HCT116 (cell line): ENCODE measurements around the gene MYO1A. TPM values are rescaled to one million over a fixed set of nuclear protein-coding genes. Genes with fewer than 3 reads are reported as not detected.

ENCODE experiments used
- ATAC-seq: fragments of 200-7000 bp; cut with Tn5 transposase; 2 replicates; pipeline ENCODE4 v1.9.1; 2020; ENCODE audit warnings: mild to moderate bottlenecking, moderate library complexity
- BruUV-seq: library from RNA; stranded (reverse); fragments of 400-500 nt; replicated peaks from 2 replicates; lab custom pipeline; 2021; lab: Mats Ljungman, UMichigan
- CTCF ChIA-PET: fragments of 300-600 bp; sonication (Branson Sonifier 250); formaldehyde crosslinking; loops from one replicate; lab custom pipeline; 2021; ENCODE audit warnings: antibody characterized with exemption; lab: Charles Lee
- POLR2A ChIA-PET: fragments of 300-600, 350-600 bp; sonication (Branson Sonifier 250); formaldehyde crosslinking; loops from one replicate; lab custom pipeline; 2021; ENCODE audit warnings: antibody characterized with exemption; lab: Charles Lee
- RAD21 ChIA-PET, 2 experiments: fragments of 300-600 bp; sonication (Branson Sonifier 250); formaldehyde crosslinking; loops; one replicate each; lab custom pipeline; 2023; ENCODE audit warnings: low total read pairs in 2 of 2; ENCODE audit not compliant: uncharacterized antibody in 2 of 2, unreplicated experiment in 2 of 2, low non-redundant PET in 1 of 2; lab: Charles Lee
- DNase-seq: peaks from one replicate; pipeline ENCODE4 v3.0.0-alpha.2; 2010; ENCODE audit warnings: low read depth, low spot score
- H2AFZ ChIP-seq: fragments of 200-600 bp; shearing (Covaris generic), sonication (generic); 2 replicates; pipeline ENCODE4 v1.6.1; 2017; ENCODE audit warnings: low read depth, mixed run types, mixed read lengths, antibody characterized with exemption, low read length; ENCODE audit not compliant: poor library complexity, severe bottlenecking
- H3K27ac ChIP-seq: 2 replicates; pipeline ENCODE4 v1.5.1; 2012; ENCODE audit warnings: low read depth, low read length
- H3K27me3 ChIP-seq: fragments of 200-600 bp; sonication (generic); 2 replicates; pipeline ENCODE4 v1.6.1; 2016; ENCODE audit warnings: mixed run types, low read length, mixed read lengths; ENCODE audit not compliant: insufficient read depth
- H3K36me3 ChIP-seq, 2 experiments: fragments of 200-500 bp in 1 of 2; fragments of 200-600 bp in 1 of 2; sonication (Bioruptor generic) in 1 of 2; sonication (generic) in 1 of 2; 2 replicates each; pipeline versions ENCODE4 v1.5.1 to v1.6.1; 2014 to 2016; ENCODE audit warnings: low read length in 2 of 2, inconsistent platforms in 1 of 2, mixed read lengths in 1 of 2, mixed run types in 1 of 2; ENCODE audit not compliant: insufficient read depth in 2 of 2, control insufficient read depth in 1 of 2
- H3K4me1 ChIP-seq, 2 experiments: fragments of 200-600 bp in 1 of 2; sonication (generic) in 1 of 2; 2 replicates each; pipeline versions ENCODE4 v1.5.1 to v1.6.1; 2012 to 2017; ENCODE audit warnings: low read length in 2 of 2, inconsistent platforms in 1 of 2, mild to moderate bottlenecking in 1 of 2, mixed read lengths in 1 of 2, mixed run types in 1 of 2, moderate library complexity in 1 of 2; ENCODE audit not compliant: insufficient read depth in 2 of 2, control insufficient read depth in 1 of 2
- H3K4me2 ChIP-seq: fragments of 200-600 bp; sonication (generic); 2 replicates; pipeline ENCODE4 v1.6.1; 2017; ENCODE audit warnings: mixed run types, low read length, mixed read lengths
- H3K4me3 ChIP-seq, 2 experiments: fragments of 200-600 bp in 1 of 2; sonication (generic) in 1 of 2; replicated peaks in 1 of 2; 2 replicates each; pipeline ENCODE4 v1.5.1; 2011 to 2016; ENCODE audit warnings: low read length in 2 of 2, control low read depth in 1 of 2, low read depth in 1 of 2, mild to moderate bottlenecking in 1 of 2, mixed read lengths in 1 of 2, mixed run types in 1 of 2
- H3K79me2 ChIP-seq: fragments of 200-600 bp; sonication (generic); 2 replicates; pipeline ENCODE4 v1.6.1; 2017; ENCODE audit warnings: mild to moderate bottlenecking, mixed run types, low read length, moderate library complexity, mixed read lengths; ENCODE audit not compliant: insufficient read depth
- H3K9ac ChIP-seq: fragments of 200-600 bp; sonication (generic); 2 replicates; pipeline ENCODE4 v1.6.1; 2016; ENCODE audit warnings: low read length, mixed read lengths
- H3K9me2 ChIP-seq: fragments of 200-600 bp; sonication (generic), shearing (Covaris generic); 2 replicates; pipeline ENCODE4 v1.6.1; 2017; ENCODE audit warnings: mixed run types, mild to moderate bottlenecking, moderate library complexity; ENCODE audit not compliant: insufficient read depth
- H3K9me3 ChIP-seq, 2 experiments: fragments of 200-500 bp in 1 of 2; fragments of 200-600 bp in 1 of 2; sonication (Bioruptor generic) in 1 of 2; sonication (generic) in 1 of 2; 2 replicates each; pipeline ENCODE4 v1.6.1; 2014 to 2017; ENCODE audit warnings: low read length in 2 of 2, mixed read lengths in 2 of 2, inconsistent platforms in 1 of 2, low read depth in 1 of 2, mild to moderate bottlenecking in 1 of 2, mixed run types in 1 of 2, moderate library complexity in 1 of 2; ENCODE audit not compliant: control insufficient read depth in 1 of 2, insufficient read depth in 1 of 2
- H4K20me1 ChIP-seq: fragments of 200-600 bp; sonication (generic), shearing (Covaris generic); 2 replicates; pipeline ENCODE4 v1.6.1; 2017; ENCODE audit warnings: mixed run types, mild to moderate bottlenecking, moderate library complexity; ENCODE audit not compliant: insufficient read depth
- CTCF ChIP-seq, 3 experiments: fragments of 200-600 bp in 1 of 3; sonication (generic) in 1 of 3; IDR thresholded peaks in 2 of 3; conservative IDR thresholded peaks in 1 of 3; 2 replicates each; pipeline ENCODE4 v1.5.1; 2012 to 2017; ENCODE audit warnings: low read depth in 2 of 3, low read length in 2 of 3, antibody characterized with exemption in 1 of 3, borderline replicate concordance in 1 of 3, control low read depth in 1 of 3, mild to moderate bottlenecking in 1 of 3, mixed read lengths in 1 of 3, mixed run types in 1 of 3, moderate library complexity in 1 of 3; ENCODE audit not compliant: insufficient read depth in 1 of 3
- EGR1 ChIP-seq: IDR thresholded peaks from 2 replicates; pipeline ENCODE4 v1.6.1; 2012; ENCODE audit warnings: low read depth
- ELF1 ChIP-seq: IDR thresholded peaks from 2 replicates; pipeline ENCODE4 v1.6.1; 2012; ENCODE audit warnings: low read depth, borderline replicate concordance
- EZH2 ChIP-seq: fragments of 200-600 bp; sonication (generic); IDR thresholded peaks from 2 replicates; pipeline ENCODE4 v1.6.1; 2017; ENCODE audit warnings: antibody characterized with exemption, mixed run types
- EZH2phosphoT487 ChIP-seq: fragments of 200-600 bp; IDR thresholded peaks from 2 replicates; pipeline ENCODE4 v1.6.1; 2018; ENCODE audit warnings: antibody characterized with exemption, borderline replicate concordance
- MAX ChIP-seq: IDR thresholded peaks from 2 replicates; pipeline ENCODE4 v1.6.1; 2012
- POLR2A ChIP-seq: IDR thresholded peaks from 2 replicates; pipeline ENCODE4 v1.7.0; 2011; ENCODE audit warnings: borderline replicate concordance; ENCODE audit not compliant: insufficient read depth, insufficient read length; ENCODE audit errors: extremely low read depth
- POLR2AphosphoS5 ChIP-seq: IDR thresholded peaks from 2 replicates; pipeline ENCODE4 v1.6.1; 2011; ENCODE audit warnings: mild to moderate bottlenecking, low read depth, low read length, moderate library complexity
- RAD21 ChIP-seq: IDR thresholded peaks from 2 replicates; pipeline ENCODE4 v1.6.1; 2012; ENCODE audit warnings: low read depth, mild to moderate bottlenecking
- SP1 ChIP-seq: IDR thresholded peaks from 2 replicates; pipeline ENCODE4 v1.6.1; 2012; ENCODE audit warnings: low read depth
- SRF ChIP-seq: IDR thresholded peaks from 2 replicates; pipeline ENCODE4 v1.6.1; 2012; ENCODE audit warnings: low read depth
- TCF7L2 ChIP-seq: IDR thresholded peaks from 2 replicates; pipeline ENCODE4 v1.7.0; 2011; ENCODE audit warnings: borderline replicate concordance, inconsistent platforms; ENCODE audit not compliant: insufficient read depth, insufficient read length; ENCODE audit errors: extremely low read depth
- YY1 ChIP-seq: IDR thresholded peaks from 2 replicates; pipeline ENCODE4 v1.6.1; 2011; ENCODE audit warnings: low read length, low read depth, moderate library complexity, mild to moderate bottlenecking; ENCODE audit not compliant: insufficient replicate concordance; ENCODE audit errors: extremely low read depth
- ZFX ChIP-seq: fragments of 450-650 bp; IDR thresholded peaks from 2 replicates; pipeline ENCODE4 v1.6.1; 2017
- intact Hi-C: fragments of 100-400 bp; cut with micrococcal nuclease; formaldehyde crosslinking; loops from 2 replicates; pipeline ENCODE4 v1.10.0; 2022
- total RNA-seq: library from RNA; stranded (reverse); gene quantifications from one replicate; pipeline ENCODE4 v1.2.1, GENCODE V29; 2021; ENCODE audit not compliant: unreplicated experiment
- TF ChIP-seq, protein P1 (sequence below): IDR thresholded peaks from 2 replicates; pipeline ENCODE4 v1.6.1; 2011; ENCODE audit warnings: mild to moderate bottlenecking, low read length, moderate library complexity; ENCODE audit not compliant: insufficient replicate concordance; ENCODE audit errors: extremely low read depth

The MYO1A gene
- total RNA-seq, 1 experiment from 2014 or later, result 0.76 TPM

DNA sequence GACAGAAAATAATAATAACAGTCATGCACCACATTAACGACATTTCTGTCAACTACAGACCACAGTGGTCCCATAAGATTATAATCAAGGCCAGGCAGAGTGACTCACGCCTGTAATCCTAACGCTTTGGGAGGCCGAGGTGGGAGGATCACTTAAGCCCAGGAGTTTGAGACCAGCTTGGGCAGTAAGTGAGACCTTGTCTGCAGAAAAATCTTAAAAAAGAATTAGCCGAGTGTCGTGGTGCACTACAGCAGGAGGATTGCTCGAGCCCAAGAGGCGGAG is 47.6 kb upstream of the MYO1A start:
- ATAC-seq, result no peak
- Histone ChIP-seq H3K27ac (no peak overlapping the region), H3K79me2 (peaks cover 5% of the 10 kb centered on the region; the same call in 1 of the 2 replicates), H4K20me1 (no peaks in the 10 kb centered on the region), H3K9me3 (no peaks in the 10 kb centered on the region), H3K9me2 (no peaks in the 10 kb centered on the region), H2AFZ (no peak overlapping the region), H3K36me3 (peaks cover 15 to 17% of the 10 kb centered on the region in 2 experiments; a peak in 3 of 4 replicates), H3K27me3 (no peaks in the 10 kb centered on the region)
- no peak for DNase-seq
- no TSS peak for BruUV-seq
- RAD21 ChIA-PET, result no interaction called here
- no peak for TF ChIP-seq SP1
- TF ChIP-seq, all 23 proteins: peak for 0
- POLR2A ChIA-PET, result interaction anchor here (1.6 to 7.8 kb wide), 2 partner anchors 18 to 28 kb away, joined by 3 to 32 read pairs; partner anchors contain the start of gene NEMP1
- Histone ChIP-seq H3K4me2 (no peak overlapping the region), H3K4me3 (no peak overlapping the region), H3K4me1 (peaks cover 44 to 62% of the 10 kb centered on the region in 2 experiments), H3K9ac (no peak overlapping the region)
- intact Hi-C loops, result no loop called here
- CTCF ChIA-PET, result interaction anchor here (1.0 kb wide), 1 partner anchor 86 kb away, joined by 4 read pairs; no protein-coding TSS in a partner anchor

GRCh38 chr12:57096748-57097553 is 47.0 kb upstream of the MYO1A start:
- peaks cover 10% of the 10 kb centered on the region for H3K79me2 ChIP-seq
- no peaks in the 10 kb centered on the region for H3K27me3 ChIP-seq
- intact Hi-C loops, result no loop called here
- H3K9ac ChIP-seq, result no peak overlapping the region
- H3K27ac ChIP-seq, result peak overlapping the region; percentile 83
- DNase-seq, result no peak
- no peak for ATAC-seq
- no TSS peak for BruUV-seq
- H3K9me2 ChIP-seq, result no peaks in the 10 kb centered on the region
- H3K9me3 ChIP-seq, result no peaks in the 10 kb centered on the region
- no peak overlapping the region for H2AFZ ChIP-seq
- peak overlapping the region; percentile 30; the same call in 1 of the 2 replicates for H3K4me2 ChIP-seq
- POLR2A ChIA-PET, result interaction anchor here (1.6 to 7.8 kb wide), 2 partner anchors 18 to 27 kb away, joined by 3 to 32 read pairs; partner anchors contain the start of gene NEMP1
- peaks cover 17 to 22% of the 10 kb centered on the region in 2 experiments; a peak in 3 of 4 replicates for H3K36me3 ChIP-seq
- peaks cover 40 to 62% of the 10 kb centered on the region in 2 experiments for H3K4me1 ChIP-seq
- no peaks in the 10 kb centered on the region for H4K20me1 ChIP-seq
- CTCF ChIA-PET, result interaction anchor here (1.0 to 3.8 kb wide), 2 partner anchors 14 to 86 kb away, joined by 4 to 32 read pairs; partner anchors contain the start of gene STAT6
- RAD21 ChIA-PET, result no interaction called here
- H3K4me3 ChIP-seq, result no peak overlapping the region
- TF ChIP-seq, protein P1, sequence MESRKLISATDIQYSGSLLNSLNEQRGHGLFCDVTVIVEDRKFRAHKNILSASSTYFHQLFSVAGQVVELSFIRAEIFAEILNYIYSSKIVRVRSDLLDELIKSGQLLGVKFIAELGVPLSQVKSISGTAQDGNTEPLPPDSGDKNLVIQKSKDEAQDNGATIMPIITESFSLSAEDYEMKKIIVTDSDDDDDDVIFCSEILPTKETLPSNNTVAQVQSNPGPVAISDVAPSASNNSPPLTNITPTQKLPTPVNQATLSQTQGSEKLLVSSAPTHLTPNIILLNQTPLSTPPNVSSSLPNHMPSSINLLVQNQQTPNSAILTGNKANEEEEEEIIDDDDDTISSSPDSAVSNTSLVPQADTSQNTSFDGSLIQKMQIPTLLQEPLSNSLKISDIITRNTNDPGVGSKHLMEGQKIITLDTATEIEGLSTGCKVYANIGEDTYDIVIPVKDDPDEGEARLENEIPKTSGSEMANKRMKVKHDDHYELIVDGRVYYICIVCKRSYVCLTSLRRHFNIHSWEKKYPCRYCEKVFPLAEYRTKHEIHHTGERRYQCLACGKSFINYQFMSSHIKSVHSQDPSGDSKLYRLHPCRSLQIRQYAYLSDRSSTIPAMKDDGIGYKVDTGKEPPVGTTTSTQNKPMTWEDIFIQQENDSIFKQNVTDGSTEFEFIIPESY, result no peak
- TF ChIP-seq POLR2AphosphoS5, result no peak
- no peak for TF ChIP-seq EGR1
- TF ChIP-seq ELF1, result no peak
- no peak for TF ChIP-seq SP1
- TF ChIP-seq POLR2A, result no peak
- no peak for TF ChIP-seq EZH2phosphoT487
- no peak for TF ChIP-seq YY1
- no peak for TF ChIP-seq TCF7L2
- no peak for TF ChIP-seq EZH2
- TF ChIP-seq MAX, result no peak
- no peak for TF ChIP-seq RAD21
- TF ChIP-seq ZFX, result no peak
- no peak for TF ChIP-seq SRF
- no peak for TF ChIP-seq CTCF (IDR thresholded peaks at IDR 0.05 in 2 of 3, conservative IDR thresholded peaks at IDR 0.05 in 1 of 3; ENCODE audit: borderline replicate concordance in 1 of 3, insufficient read depth in 1 of 3, low read depth in 2 of 3, low read length in 2 of 3)
